ENCODE measurements around the gene FPGS. TPM values are rescaled to one million over a fixed set of nuclear protein-coding genes. Genes with fewer than 3 reads are reported as not detected.
A peak's percentile ranks its signal among the peaks of the same experiment; 100 is the strongest.
"Not testable (repeated sequence)": the region's sequence is repeated elsewhere in the genome, so short reads cannot be mapped to it uniquely, and the experiment has no call there.

FPGS gene
- total RNA-seq, 1 experiment from 2014 or later: 87.0 TPM

- DNase-seq (ENCODE audit: low read depth): no peak
Observed at GRCh38 chr9:127837346-127837745, 34.7 kb downstream of the FPGS start.

- peak; percentile 93 for DNase-seq (ENCODE audit: low read depth)
Observed at GRCh38 chr9:127838375-127839078, 35.8 kb downstream of the FPGS start.

- no peak for DNase-seq (ENCODE audit: low read depth)
Observed at GRCh38 chr9:127841087-127841835, 38.6 kb downstream of the FPGS start.

DNA sequence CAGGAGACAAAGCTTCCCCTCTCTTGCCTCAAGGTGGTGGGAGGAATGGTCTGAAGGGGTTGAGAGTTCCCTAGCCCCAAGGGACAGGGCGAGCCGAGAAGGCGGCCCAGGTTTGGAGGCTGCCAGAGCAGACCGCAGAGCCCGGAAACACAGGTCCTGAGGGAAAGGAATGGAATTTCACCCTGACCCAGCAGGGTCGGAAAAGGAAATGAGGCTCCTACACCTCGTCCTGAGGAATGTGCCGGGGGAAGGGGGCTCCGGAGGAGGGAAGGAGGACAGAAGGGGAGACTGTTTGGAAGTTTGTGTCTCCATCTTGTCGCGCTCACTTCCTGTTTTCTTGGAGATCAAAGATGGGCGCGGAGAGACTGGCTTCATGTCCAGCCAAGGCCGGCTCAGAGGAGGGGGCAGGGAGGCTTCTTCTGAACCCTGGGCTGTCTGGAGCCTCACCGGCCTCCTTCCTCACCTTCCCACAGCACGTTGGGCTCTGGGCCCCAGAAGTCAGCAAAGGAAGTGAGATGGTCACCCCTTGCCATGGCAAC, 42.2 kb downstream of the FPGS start:
- peak; percentile 68 for DNase-seq (ENCODE audit: low read depth)

GRCh38 chr9:127845619-127846018, 42.9 kb downstream of the FPGS start:
- not testable (repeated sequence) for DNase-seq (ENCODE audit: low read depth)

- no peak for DNase-seq (ENCODE audit: low read depth)
Observed at GRCh38 chr9:127846443-127847177, 43.9 kb downstream of the FPGS start.

GRCh38 chr9:127847178-127847510, 44.5 kb downstream of the FPGS start:
- DNase-seq (ENCODE audit: low read depth): no peak

DNA sequence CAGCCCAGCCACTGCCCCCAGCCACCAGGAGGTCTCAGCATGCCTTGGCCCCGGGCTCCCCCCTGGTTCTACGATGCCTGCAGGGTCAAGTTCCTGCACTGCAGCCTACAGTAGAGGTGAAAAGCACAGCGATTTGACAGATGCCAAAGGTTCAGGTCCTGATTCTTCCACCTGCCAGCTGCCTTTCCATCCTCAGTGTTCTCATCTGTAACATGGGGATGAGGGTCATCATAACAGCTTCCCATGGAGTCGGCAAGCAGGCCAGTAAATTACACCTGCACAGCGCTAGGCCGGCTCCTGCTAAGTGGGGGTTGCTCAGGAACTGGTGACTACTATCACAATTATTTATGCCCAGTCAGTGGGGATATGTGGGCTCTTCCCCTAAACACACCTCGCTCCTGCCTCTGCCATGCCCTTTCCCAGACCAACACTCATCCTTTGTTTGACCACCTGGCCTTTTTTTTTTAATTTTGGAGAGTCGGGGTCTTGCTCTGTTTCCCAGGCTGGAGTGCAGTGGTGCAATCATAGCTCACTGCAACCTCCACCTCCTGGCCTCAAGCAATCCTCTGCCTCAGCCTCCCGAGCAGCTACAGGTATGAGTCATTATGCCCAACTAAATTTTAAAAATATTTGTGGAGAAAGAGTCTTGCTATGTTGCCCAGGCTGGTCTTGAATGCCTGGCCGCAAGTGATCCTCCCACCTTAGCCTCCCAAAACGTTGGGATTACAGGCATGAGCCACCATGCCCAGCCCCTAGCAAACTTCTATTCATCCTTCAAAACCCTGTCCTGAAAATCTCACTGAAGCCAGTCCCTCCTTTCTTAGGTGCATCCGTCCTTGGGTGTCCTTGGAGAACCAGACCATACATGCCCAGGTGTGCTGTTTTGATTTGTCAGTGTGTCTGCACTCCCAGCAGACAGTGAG, 45.4 kb downstream of the FPGS start:
- DNase-seq (ENCODE audit: low read depth): no peak

DNA sequence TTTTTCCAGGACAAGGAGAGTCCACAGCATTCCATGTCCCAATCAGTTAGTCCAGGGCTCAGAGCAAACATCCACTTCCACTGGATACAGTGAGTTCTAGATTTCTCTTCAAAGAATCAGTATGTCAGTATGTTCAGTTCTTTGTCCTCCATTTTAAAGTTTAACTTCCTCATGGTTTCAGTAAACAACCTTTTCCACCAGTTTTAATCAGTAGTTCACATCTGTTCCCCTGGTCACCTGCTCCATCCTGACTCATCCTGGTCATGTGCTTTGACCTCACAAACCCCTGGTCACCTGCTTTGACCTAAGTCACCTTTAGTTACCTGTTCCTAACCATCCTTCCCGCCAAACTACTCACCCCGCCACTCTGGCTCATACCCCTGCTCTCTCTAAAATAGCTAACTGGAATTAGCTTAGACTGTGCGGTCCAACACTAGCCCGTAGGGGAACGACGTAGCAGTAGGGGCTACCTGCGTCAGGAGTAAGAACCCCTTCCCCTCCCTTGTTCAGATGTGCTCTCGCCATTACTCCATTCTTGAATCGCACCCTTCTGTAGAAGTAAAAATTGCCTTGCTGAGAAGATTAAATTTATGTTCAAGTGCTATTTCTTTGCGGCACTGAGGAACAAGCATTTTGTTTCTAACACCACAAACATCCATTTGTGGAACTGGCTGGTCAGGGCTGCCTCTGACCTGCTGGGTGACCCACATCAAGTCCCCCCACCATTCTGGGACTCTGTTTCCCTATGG, 46.2 kb downstream of the FPGS start:
- DNase-seq (ENCODE audit: low read depth): no peak

- no peak for DNase-seq (ENCODE audit: low read depth)
Observed at GRCh38 chr9:127850286-127850830, 47.7 kb downstream of the FPGS start.

- no peak for DNase-seq (ENCODE audit: low read depth)
Observed at GRCh38 chr9:127852829-127853228, 50.1 kb downstream of the FPGS start.

GRCh38 chr9:127853312-127854183, 50.9 kb downstream of the FPGS start:
- no peak for DNase-seq (ENCODE audit: low read depth)

DNA sequence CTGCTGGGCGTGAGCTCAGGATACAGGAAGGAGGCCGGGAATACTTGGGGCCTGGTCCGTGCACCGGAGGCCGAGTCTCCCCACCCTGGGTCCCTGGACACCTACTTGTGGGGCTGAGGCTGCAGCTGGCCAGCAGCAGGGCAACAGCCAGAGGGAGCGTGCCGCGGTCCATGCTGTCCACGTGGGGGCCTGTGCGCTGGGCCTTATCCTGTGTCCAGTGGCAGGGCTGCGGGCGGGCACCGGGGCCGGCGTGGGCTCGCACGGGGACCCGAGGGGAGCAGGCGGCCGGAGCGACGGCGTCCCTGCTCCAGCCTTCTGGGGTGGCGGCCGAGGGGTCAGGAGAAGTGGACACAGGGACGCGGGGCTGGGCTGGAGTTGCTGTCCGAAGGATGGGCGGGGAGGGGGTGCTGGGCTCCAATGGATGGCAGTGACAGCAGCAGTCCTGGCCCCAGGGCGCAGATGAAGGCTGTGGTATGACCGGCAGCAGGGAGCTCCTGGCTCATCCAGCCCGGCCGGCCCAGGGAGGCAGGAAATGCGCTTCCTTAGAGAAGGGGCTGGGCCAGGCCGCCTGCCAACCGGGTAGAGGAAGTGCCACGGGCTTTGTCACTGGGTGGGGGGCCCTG, 51.6 kb downstream of the FPGS start, which contains the start of gene ENG:
Gene ENG, minus strand, starts transcription at position 475 of the 623 bp plus-strand sequence. Its CDS starts 303 bp downstream, at position 172.
- DNase-seq (ENCODE audit: low read depth): peak; percentile 64

GRCh38 chr9:127854960-127855359, 52.3 kb downstream of the FPGS start:
- DNase-seq (ENCODE audit: low read depth): no peak

- no peak for DNase-seq (ENCODE audit: low read depth)
Observed at GRCh38 chr9:127855522-127855921, 52.8 kb downstream of the FPGS start.

- DNase-seq (ENCODE audit: low read depth): no peak
Observed at GRCh38 chr9:127856094-127856728, 53.5 kb downstream of the FPGS start.

DNA sequence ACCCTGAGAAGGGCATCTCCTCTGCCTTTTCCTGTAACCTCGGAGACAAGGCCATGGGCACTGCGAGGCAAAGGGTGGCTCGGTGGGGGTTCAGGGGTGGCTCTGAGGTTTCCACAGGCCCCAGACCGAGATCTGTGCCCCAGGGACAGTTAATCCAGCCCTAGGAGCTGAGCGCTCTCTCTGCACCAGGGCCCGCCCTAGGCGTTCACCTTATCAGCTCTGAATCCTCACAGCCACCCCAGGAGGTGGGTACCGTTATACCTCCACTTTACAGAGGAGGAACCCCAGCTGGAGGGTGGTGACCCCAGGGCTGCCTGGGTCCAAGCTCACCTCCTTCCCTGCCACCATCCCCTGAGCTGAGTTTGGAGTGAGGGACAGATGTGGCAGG, 54.0 kb downstream of the FPGS start:
- DNase-seq (ENCODE audit: low read depth): no peak

DNA sequence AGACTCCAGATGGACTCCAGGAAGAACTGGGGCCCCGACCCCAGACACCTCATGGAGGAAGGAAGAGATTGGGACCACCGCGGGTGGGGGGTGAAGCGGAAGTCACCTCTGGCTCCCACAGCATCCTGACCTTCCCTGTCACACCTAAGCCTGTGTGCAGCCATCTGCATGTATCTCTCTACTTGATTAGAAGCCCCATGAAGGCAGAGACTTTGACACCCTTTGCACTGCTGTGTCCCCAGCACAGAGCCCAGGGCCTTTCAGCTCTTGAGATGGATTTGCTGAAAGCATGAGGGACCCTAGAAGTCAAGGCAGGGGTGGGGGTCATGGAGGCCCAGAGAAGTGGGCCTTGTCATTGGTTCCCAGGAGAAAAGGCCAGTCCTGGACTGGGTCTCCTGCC, 54.6 kb downstream of the FPGS start:
- no peak for DNase-seq (ENCODE audit: low read depth)

Data from HT1080 (cell line).